Measurements from ENCODE around the gene NLGN3.

Gene NLGN3

GRCh38 chrX:71106427-71106826 lies 38.2 kb upstream of the NLGN3 start, which contains the start of gene CXorf65:
TSS of gene CXorf65 (minus strand) at chrX:71106740. CDS start at chrX:71106556, 184 bp downstream.
- TF ChIP-seq CTCF (IDR thresholded peaks at IDR 0.05; ENCODE audit: low read depth, low read length, missing control alignments) = no peak
- no peak for DNase-seq (ENCODE audit: extremely low read depth, low read depth)
- H3K4me3 ChIP-seq (replicated peaks; ENCODE audit: low read depth, low read length) = no peak within 1 kb of the TSS

GRCh38 chrX:71107245-71107644 lies 37.4 kb upstream of the NLGN3 start:
- no peak for TF ChIP-seq CTCF (IDR thresholded peaks at IDR 0.05; ENCODE audit: low read depth, low read length, missing control alignments)
- H3K4me3 ChIP-seq (replicated peaks; ENCODE audit: low read depth, low read length) = no peak overlapping the region
- DNase-seq (ENCODE audit: extremely low read depth, low read depth) = no peak

GRCh38 chrX:71107762-71108360 lies 36.8 kb upstream of the NLGN3 start:
- no peak for TF ChIP-seq CTCF (IDR thresholded peaks at IDR 0.05; ENCODE audit: low read depth, low read length, missing control alignments)

GRCh38 chrX:71109051-71109450 lies 35.6 kb upstream of the NLGN3 start:
- no peak for DNase-seq (ENCODE audit: extremely low read depth, low read depth)
- no peak overlapping the region for H3K4me3 ChIP-seq (replicated peaks; ENCODE audit: low read depth, low read length)
- no peak for TF ChIP-seq CTCF (IDR thresholded peaks at IDR 0.05; ENCODE audit: low read depth, low read length, missing control alignments)

More at GRCh38 chrX:71107762-71108360, 36.8 kb upstream of the NLGN3 start:
- no peak for DNase-seq (ENCODE audit: extremely low read depth, low read depth)
- no peak overlapping the region for H3K4me3 ChIP-seq (replicated peaks; ENCODE audit: low read depth, low read length)

- H3K4me3 ChIP-seq (replicated peaks; ENCODE audit: low read depth, low read length) = no peak within 1 kb of the TSS
- DNase-seq (ENCODE audit: extremely low read depth, low read depth) = no peak
- TF ChIP-seq CTCF (IDR thresholded peaks at IDR 0.05; ENCODE audit: low read depth, low read length, missing control alignments) = no peak
Observed at GRCh38 chrX:71111141-71111843, 33.3 kb upstream of the NLGN3 start, which contains the start of gene IL2RG. TSS of gene IL2RG (minus strand) at chrX:71111577. CDS start at chrX:71111539, 38 bp downstream.

GRCh38 chrX:71111921-71112431 lies 32.7 kb upstream of the NLGN3 start:
- no peak for DNase-seq (ENCODE audit: extremely low read depth, low read depth)
- no peak overlapping the region for H3K4me3 ChIP-seq (replicated peaks; ENCODE audit: low read depth, low read length)
- no peak for TF ChIP-seq CTCF (IDR thresholded peaks at IDR 0.05; ENCODE audit: low read depth, low read length, missing control alignments)
